Right hindlimb (tissue), 1 donor: ENCODE data around the gene TMEM139.

ENCODE experiments used
- DNase-seq: peaks from one replicate; pipeline ENCODE4 v3.0.0-alpha.2; 2018

Gene TMEM139

DNA sequence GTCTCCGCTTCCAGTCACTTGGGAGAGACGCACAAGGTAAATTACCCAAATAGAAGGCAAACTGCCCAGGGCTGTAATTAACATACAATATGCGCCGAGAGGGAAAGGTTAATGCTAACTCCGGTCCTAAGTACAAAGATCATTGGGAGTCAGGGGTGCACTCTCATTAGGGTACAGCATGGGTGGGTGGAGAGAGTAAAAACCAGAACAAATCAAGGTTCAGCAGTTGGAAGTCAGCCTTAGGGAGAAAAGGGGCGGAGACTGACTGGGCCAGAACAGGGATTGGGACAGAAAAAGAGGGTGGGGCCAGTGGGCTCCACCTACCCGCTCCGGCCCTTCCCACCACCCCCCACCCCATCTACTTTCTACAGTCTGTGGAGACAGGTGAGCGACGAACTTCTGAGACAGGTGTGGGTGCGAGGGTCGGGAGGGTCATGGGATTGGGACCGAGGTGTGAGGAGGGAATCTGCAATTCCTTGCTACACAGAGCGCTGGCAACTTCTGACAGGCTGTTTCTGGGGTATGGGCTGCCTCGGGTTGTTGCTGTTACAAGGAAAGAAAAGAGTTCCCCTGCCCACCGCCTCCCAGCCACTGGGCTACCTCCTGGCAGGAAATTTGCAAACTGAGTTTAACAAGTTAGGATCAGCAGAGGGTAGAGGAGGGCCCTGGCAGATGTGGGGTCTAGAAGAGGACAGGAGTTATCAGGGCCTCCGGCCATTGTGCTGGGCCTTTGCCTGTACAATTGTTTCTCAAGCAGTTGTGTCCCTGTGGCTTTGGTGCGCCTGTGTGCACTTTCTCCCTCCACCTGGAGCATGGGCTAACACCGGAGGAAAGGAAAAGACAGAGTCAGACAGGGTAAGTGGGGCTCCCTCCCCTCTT lies at the start of gene TMEM139:
TSS of gene TMEM139 (plus strand) at position 368 of the 879 bp plus-strand sequence. CDS start 1,000 bp downstream, outside the sequence.
- no peak for DNase-seq

DNA sequence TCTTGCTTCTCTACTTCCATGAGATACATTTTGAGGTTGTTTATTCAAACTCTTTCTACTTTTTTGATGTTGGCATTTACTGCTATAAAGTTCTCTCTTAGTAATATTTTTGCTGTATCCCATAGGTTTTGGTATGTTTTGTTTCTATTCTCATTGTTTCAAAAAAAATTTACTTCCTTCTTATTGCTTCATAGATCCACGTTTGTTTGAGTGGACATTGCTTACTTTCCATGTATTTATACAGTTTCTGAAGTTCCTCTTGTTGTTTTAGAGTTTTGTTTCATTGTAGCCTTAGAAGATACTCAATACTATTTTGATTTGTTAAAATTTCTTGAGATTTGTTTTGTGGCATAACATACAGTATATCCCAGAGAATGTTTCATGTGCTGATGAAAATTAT lies 49.2 kb upstream of the TMEM139 start:
- DNase-seq, result no peak

- DNase-seq, result no peak
Observed at GRCh38 chr7:143236408-143236990, 48.3 kb upstream of the TMEM139 start.

GRCh38 chr7:143237366-143237765 lies 47.4 kb upstream of the TMEM139 start:
- no peak for DNase-seq

GRCh38 chr7:143238289-143238980 lies 46.3 kb upstream of the TMEM139 start:
- no peak for DNase-seq

GRCh38 chr7:143239813-143240212 lies 44.9 kb upstream of the TMEM139 start:
- DNase-seq, result no peak

DNA sequence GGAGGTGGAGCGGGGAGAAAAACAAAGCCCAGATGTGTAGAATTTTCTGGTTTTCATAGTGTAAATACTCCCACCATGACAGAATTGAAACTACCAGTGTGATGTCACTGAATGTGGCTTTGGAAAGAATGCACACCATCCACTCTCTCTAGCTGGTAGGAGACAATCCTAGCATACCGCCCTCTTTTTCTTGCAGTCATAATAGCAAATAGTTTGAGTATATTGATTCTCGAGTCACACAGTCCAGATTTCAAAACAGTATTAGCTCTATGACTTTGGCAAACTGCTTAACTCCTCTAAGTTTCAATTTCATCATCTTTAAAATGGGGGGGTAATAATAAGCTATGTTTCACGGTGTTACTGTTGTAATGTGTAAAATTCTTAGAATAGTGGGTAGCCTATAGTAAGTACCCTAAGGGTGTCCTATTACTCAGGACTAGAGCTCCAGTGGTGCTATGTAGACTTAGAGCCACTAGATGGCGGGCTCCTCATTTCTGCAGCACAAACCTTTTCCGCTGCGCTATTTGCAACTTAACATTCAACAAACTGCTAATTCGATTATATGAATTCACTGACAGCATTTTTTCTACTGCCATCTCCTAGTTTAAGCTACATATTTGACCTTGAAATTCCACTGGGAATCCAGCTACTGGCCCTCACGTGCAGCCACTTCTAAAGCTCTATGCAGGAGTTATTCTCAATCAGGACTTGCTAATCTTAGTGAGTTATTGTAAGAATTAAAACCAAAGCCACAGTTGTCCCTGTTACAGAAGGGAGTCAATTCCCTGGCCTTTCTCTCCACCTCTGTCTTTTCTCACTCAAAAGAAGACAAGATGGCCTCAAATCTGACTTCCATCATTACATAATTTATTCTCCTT lies 44.2 kb upstream of the TMEM139 start:
- DNase-seq, result peak; percentile 75

DNA sequence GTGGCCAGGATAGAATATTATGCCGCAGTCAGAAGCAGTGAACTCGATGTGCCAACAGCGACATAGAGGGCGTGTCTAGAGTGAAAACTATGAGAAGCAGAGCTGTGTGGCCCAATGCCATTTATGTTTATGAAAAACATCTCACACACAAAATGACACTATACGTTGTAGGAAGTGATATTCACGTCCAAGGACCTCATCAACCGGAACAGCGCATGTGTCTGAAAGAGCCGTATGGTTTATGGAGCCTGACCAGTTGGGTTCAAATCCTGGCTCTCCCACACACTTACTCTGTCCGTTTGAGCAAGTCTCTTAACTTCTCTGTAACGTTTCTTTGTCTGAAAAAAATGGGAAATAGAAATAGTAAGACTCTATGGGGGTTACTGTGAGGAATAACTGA lies 42.5 kb upstream of the TMEM139 start:
- no peak for DNase-seq

DNA sequence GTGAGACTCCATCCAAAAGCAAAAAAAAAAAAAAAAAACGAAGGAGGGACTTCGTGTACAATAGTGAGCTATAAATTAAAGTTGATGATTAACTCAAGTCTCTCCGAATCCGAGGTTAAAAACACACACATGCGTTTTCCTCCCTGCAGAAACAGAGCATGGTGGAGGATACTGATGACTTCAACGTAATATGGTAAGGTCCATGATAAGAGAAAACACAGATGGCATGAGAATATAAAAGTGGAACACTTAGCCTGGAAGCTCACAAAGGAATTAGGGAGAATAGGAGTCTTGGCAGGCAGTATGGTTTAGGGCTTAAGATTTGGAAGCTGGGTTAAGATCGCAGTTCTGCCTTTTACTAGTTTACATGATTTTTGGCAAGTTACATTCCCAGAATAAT lies 41.6 kb upstream of the TMEM139 start:
- no peak for DNase-seq

DNA sequence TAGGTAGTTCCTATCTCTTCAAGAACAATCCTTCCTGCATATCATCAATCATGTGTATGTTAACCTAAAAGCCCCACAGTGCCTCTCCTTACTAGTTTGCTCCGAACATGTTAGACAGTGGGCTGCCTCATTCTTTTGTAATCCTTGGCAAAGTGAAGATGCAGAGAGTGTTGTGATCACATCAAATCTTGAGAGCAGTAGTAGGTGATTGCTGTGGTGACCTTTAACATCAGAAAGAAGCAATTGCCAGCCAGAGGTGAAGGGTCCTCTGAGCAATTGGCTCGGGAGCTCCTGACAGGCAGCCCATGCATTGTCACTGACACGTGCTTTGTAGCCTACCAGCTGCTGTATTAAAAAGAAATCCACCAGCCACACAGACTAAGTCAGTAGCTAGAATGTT lies 41.1 kb upstream of the TMEM139 start:
- no peak for DNase-seq

DNA sequence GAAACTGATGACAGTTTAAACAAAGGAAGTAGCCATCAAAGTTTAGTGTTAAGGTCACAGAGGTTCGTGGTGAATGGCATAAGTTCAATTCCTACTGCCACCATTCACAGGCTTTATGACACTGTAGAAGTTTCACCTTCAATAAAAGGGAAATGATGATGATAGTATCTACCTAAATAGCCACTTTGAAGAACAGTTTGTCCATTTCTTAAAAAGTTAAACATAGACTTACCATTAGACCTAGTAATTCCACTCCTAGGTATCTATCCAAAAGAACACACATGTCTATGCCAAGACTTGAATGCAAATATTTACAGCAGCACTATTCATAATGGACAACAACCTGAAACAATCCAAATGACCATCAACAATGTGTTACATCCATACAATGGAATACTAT lies 40.4 kb upstream of the TMEM139 start:
- DNase-seq, result no peak

DNA sequence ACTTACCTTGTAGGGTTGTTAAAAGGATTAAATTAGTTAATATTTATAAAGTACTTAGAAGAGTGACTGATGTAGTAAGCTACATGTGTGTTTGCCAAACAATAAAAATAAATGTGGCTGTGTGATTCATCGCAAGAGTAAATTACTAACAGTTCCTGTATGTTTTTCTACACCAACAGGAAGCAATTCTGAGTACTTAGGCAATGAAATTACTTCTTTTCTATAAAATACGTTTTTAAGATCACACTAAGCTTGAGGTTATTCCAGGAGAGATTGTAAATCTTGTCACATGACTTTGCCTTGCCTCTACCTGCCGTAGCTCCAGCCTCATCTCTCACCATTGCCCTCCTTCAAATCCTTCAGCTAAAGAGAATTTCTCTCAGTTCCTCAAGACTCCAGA lies 39.6 kb upstream of the TMEM139 start:
- no peak for DNase-seq

DNA sequence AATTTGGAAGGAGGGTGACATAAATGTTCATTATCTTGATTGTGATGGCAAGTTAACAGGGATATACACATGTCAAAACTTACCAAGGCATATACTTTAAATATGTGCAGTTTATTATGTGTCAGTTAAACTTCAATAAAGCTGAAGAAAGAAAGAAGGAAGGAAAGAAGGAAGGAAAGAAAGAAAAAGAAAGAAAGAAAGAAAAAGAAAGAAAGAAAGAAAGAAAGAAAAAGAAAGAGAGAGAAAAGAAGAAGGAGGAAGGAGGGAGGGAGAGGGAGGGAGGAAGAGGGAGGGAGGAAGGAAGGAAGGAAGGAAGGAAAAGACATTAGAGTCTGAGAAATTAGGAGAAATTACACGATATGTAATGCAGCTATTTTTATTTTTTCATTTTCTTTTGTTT lies 37.4 kb upstream of the TMEM139 start:
- no peak for DNase-seq

- no peak for DNase-seq
Observed at GRCh38 chr7:143248761-143249354, 35.9 kb upstream of the TMEM139 start.

DNA sequence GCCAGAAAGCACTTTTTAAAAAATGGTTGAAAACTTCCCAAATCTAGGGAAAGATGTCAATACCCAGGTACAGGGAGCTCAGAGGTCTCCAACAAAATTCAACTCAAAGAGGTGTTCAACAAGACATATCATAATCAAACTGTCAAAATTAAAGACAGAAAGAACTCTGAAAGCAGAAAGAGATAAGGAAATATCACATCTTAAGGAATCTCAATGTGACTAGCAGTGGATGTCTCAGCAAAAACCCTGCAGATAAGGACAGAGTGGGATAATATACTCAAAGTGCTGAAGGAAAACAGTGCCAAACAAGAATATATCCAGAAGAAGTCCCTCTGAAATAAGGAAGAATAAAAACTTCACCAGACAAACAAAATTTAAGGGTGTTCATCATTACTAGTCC lies 34.6 kb upstream of the TMEM139 start:
- DNase-seq, result no peak

DNA sequence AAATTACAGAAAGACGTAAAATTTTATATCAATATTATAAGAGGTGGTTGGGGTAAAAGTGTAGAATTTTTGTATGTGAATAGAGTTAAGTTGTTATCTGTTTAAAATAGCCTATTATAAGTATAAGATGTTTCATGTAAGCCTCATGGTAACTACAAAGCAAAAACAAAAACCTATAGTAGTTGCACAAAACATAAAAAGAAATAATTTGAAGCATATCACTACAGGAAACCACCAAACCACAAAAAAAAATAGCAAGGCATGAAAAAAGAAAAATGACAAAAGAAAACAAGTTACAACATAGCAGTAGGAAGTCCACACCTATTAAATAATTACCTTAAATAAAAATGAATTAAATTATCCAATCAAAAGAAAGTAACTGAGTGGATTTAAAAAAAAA lies 33.9 kb upstream of the TMEM139 start:
- no peak for DNase-seq

DNA sequence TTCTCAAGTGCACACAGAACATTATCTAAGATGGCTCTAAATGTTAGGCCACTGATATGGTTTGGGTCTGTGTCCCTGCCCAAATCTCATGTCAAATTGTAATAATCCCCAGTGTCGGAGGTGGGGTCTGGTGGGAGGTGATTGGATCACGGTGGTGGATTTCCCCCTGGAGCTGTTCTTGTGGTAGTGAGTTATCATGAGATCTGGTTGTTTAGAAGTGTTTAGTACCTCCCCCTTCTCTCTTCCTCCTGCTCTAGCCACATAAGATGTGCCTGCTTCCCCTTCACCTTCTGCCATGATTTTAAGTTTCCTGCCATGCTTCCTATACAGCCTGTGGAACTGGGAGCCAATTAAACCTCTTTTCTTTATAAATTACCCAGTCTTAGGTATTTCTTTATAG lies 32.8 kb upstream of the TMEM139 start:
- DNase-seq, result no peak

- no peak for DNase-seq
Observed at GRCh38 chr7:143255564-143255963, 29.2 kb upstream of the TMEM139 start.

- no peak for DNase-seq
Observed at GRCh38 chr7:143256325-143256724, 28.4 kb upstream of the TMEM139 start.

DNA sequence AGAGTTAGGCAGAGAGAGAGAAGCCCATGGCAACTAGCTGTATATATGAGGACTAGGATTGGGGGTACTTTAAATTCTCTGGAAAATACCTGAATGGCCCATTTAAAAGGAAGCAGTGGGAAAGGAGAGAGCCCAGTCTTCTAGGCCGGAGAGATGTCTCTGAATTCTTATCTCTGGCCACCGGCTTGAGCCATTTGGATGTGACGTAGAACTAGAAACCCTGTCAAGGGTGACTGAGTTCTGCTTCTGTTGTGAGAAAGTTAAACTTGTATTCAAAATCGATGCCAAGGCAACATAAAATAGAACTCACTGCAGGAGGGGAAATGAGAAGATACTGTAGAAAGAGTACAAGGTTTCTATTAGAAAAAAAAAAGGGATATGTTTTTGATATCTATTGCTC lies 27.8 kb upstream of the TMEM139 start:
- no peak for DNase-seq

DNA sequence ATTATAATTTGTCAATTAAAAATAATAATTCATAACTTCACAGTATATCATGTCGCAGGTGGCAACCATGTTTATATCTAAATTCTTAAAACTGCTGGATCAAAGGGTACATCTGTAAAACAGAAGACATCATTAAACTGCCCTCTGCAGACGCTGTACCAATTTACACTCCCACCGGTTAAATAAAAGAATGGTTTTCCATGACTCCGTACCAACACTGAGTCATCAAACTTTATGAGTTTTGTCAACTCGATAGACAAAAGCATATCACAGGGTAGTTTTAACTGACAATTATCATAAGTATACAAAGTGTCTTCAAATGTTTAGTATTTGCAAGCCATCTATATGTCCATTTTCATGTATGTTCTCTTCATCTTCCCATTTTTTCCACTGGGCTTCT lies 27.3 kb upstream of the TMEM139 start:
- no peak for DNase-seq

- DNase-seq, result no peak
Observed at GRCh38 chr7:143258831-143259230, 25.9 kb upstream of the TMEM139 start.

GRCh38 chr7:143259765-143260164 lies 25.0 kb upstream of the TMEM139 start:
- no peak for DNase-seq
